H9 (cell line): ENCODE results near the gene AGGF1. TPM values are rescaled to one million over a fixed set of nuclear protein-coding genes. Genes with fewer than 3 reads are reported as not detected.

Experiments
- DNase-seq: peaks from one replicate; pipeline ENCODE4 v3.0.0-alpha.2; 2017
- H2AFZ ChIP-seq: one replicate; pipeline ENCODE4 v1.6.1; 2013; ENCODE audit warnings: mild to moderate bottlenecking, low read length, control low read depth, moderate library complexity
- H2AK5ac ChIP-seq: 2 replicates; pipeline ENCODE4 v1.6.1; 2013; ENCODE audit warnings: low read length, control low read depth, mixed read lengths; ENCODE audit not compliant: insufficient read length
- H2BK120ac ChIP-seq: one replicate; pipeline ENCODE4 v1.6.1; 2013; ENCODE audit warnings: low read depth, mild to moderate bottlenecking, low read length, control low read depth, inconsistent platforms; ENCODE audit not compliant: poor library complexity, severe bottlenecking
- H2BK12ac ChIP-seq: 2 replicates; pipeline ENCODE4 v1.6.1; 2013; ENCODE audit warnings: low read length, control low read depth, mixed read lengths, low read depth; ENCODE audit not compliant: insufficient read length
- H2BK15ac ChIP-seq: 2 replicates; pipeline ENCODE4 v1.6.1; 2013; ENCODE audit warnings: low read depth, low read length, control low read depth
- H2BK20ac ChIP-seq: one replicate; pipeline ENCODE4 v1.6.1; 2013; ENCODE audit warnings: low read depth, mild to moderate bottlenecking, low read length, control low read depth, inconsistent platforms; ENCODE audit not compliant: poor library complexity, severe bottlenecking
- H2BK5ac ChIP-seq: 2 replicates; pipeline ENCODE4 v1.6.1; 2013; ENCODE audit warnings: low read length, control low read depth, mixed read lengths; ENCODE audit not compliant: insufficient read length
- H3K14ac ChIP-seq: 2 replicates; pipeline ENCODE4 v1.6.1; 2013; ENCODE audit warnings: low read length, control low read depth; ENCODE audit not compliant: insufficient read depth
- H3K18ac ChIP-seq: 2 replicates; pipeline ENCODE4 v1.6.1; 2013; ENCODE audit warnings: low read depth, mild to moderate bottlenecking, mixed read lengths, low read length, control low read depth; ENCODE audit not compliant: insufficient read length
- H3K23ac ChIP-seq: 2 replicates; pipeline ENCODE4 v1.6.1; 2013; ENCODE audit warnings: low read length, control low read depth, mixed read lengths, low read depth; ENCODE audit not compliant: insufficient read length
- H3K23me2 ChIP-seq: 2 replicates; pipeline ENCODE4 v1.6.1; 2013; ENCODE audit warnings: low read depth, mild to moderate bottlenecking, mixed read lengths, low read length, control low read depth; ENCODE audit not compliant: insufficient read length, poor library complexity, severe bottlenecking
- H3K27ac ChIP-seq: 2 replicates; pipeline ENCODE4 v1.5.1; 2013; ENCODE audit warnings: low read length, control low read depth, mixed read lengths, low read depth; ENCODE audit not compliant: insufficient read length
- H3K27me3 ChIP-seq: 2 replicates; pipeline ENCODE4 v1.6.1; 2013; ENCODE audit warnings: low read length, control low read depth, inconsistent platforms; ENCODE audit not compliant: insufficient read depth
- H3K4ac ChIP-seq: 2 replicates; pipeline ENCODE4 v1.6.1; 2013; ENCODE audit warnings: low read depth, mild to moderate bottlenecking, control low read depth, inconsistent platforms, low read length, moderate library complexity
- H3K4me1 ChIP-seq: 2 replicates; pipeline ENCODE4 v1.6.1; 2013; ENCODE audit warnings: low read length, control low read depth, inconsistent platforms; ENCODE audit not compliant: insufficient read depth
- H3K4me2 ChIP-seq: 2 replicates; pipeline ENCODE4 v1.6.1; 2013; ENCODE audit warnings: low read length, control low read depth, mixed read lengths; ENCODE audit not compliant: insufficient read length, insufficient read depth
- H3K56ac ChIP-seq: 2 replicates; pipeline ENCODE4 v1.6.1; 2013; ENCODE audit warnings: low read depth, mild to moderate bottlenecking, mixed read lengths, low read length, control low read depth; ENCODE audit not compliant: insufficient read length
- H3K79me1 ChIP-seq: 2 replicates; pipeline ENCODE4 v1.6.1; 2013; ENCODE audit warnings: low read depth, mild to moderate bottlenecking, moderate library complexity, low read length, control low read depth, inconsistent platforms; ENCODE audit not compliant: insufficient read depth, poor library complexity, severe bottlenecking
- H3K79me2 ChIP-seq: 2 replicates; pipeline ENCODE4 v1.6.1; 2013; ENCODE audit warnings: low read length, control low read depth, inconsistent platforms; ENCODE audit not compliant: insufficient read depth
- H3K9ac ChIP-seq: 2 replicates; pipeline ENCODE4 v1.6.1; 2013; ENCODE audit warnings: low read length, control low read depth, mixed read lengths; ENCODE audit not compliant: insufficient read length; ENCODE audit errors: extremely low read depth
- H3K9me3 ChIP-seq: one replicate; pipeline ENCODE4 v1.6.1; 2013; ENCODE audit warnings: low read depth, low read length, inconsistent platforms; ENCODE audit not compliant: control insufficient read depth
- H3T11ph ChIP-seq: one replicate; pipeline ENCODE4 v1.6.1; 2013; ENCODE audit warnings: mild to moderate bottlenecking, low read length, control low read depth, inconsistent platforms
- H4K20me1 ChIP-seq: one replicate; pipeline ENCODE4 v1.6.1; 2013; ENCODE audit not compliant: control insufficient read depth, insufficient read length, insufficient read depth
- H4K5ac ChIP-seq: 2 replicates; pipeline ENCODE4 v1.6.1; 2013; ENCODE audit warnings: low read depth, mild to moderate bottlenecking, mixed read lengths, low read length, control low read depth; ENCODE audit not compliant: insufficient read length
- H4K8ac ChIP-seq: replicated peaks from 2 replicates; pipeline ENCODE4 v1.6.1; 2013; ENCODE audit warnings: low read length, control low read depth, mixed read lengths, low read depth; ENCODE audit not compliant: insufficient read length
- H4K91ac ChIP-seq: 2 replicates; pipeline ENCODE4 v1.6.1; 2013; ENCODE audit warnings: low read depth, mild to moderate bottlenecking, moderate library complexity, mixed read lengths, low read length, control low read depth; ENCODE audit not compliant: insufficient read length
- H3K27ac Mint-ChIP-seq, 3 experiments: 2 replicates in 2 of 3; 3 replicates in 1 of 3; pipeline ENCODE4 v1.8.0; 2020 to 2021; ENCODE audit warnings: mixed read lengths in 3 of 3, mild to moderate bottlenecking in 1 of 3, moderate library complexity in 1 of 3
- H3K27me3 Mint-ChIP-seq: 2 replicates; pipeline ENCODE4 v1.8.0; 2021; ENCODE audit warnings: low read depth, mild to moderate bottlenecking, moderate library complexity, mixed read lengths
- H3K36me3 Mint-ChIP-seq, 3 experiments: 2 replicates in 2 of 3; 3 replicates in 1 of 3; pipeline ENCODE4 v1.8.0; 2020 to 2021; ENCODE audit warnings: low read depth in 3 of 3, mixed read lengths in 3 of 3; ENCODE audit not compliant: insufficient read depth in 1 of 3
- H3K4me1 Mint-ChIP-seq, 2 experiments: 2 replicates each; pipeline ENCODE4 v1.8.0; 2020; ENCODE audit warnings: mixed read lengths in 2 of 2
- H3K4me3 Mint-ChIP-seq, 2 experiments: 2 replicates in 1 of 2; 3 replicates in 1 of 2; pipeline ENCODE4 v1.8.0; 2020 to 2021; ENCODE audit warnings: mild to moderate bottlenecking in 2 of 2, mixed read lengths in 2 of 2, moderate library complexity in 1 of 2
- H3K9me3 Mint-ChIP-seq, 2 experiments: 2 replicates in 1 of 2; 3 replicates in 1 of 2; pipeline ENCODE4 v1.8.0; 2020; ENCODE audit warnings: mild to moderate bottlenecking in 2 of 2, mixed read lengths in 2 of 2, moderate library complexity in 1 of 2
- WGBS: extraction: QIAGEN DNeasy Blood & Tissue Kit; methylation state at CpG from one replicate; pipeline ENCODE4 v1.1.7; 2013; ENCODE audit warnings: missing lambda C conversion rate, low lambda C conversion rate, mixed read lengths; ENCODE audit not compliant: insufficient read length; ENCODE audit errors: extremely low coverage; 5-methylcytosine and 5-hydroxymethylcytosine counted together
- total RNA-seq: library from RNA; stranded (reverse); gene quantifications from 2 replicates; pipeline ENCODE4 v1.2.1, GENCODE V29; 2021
- TF ChIP-seq, protein P1 (sequence below): fragments of 200-600 bp; sonication (generic); conservative IDR thresholded peaks from 3 replicates; pipeline ENCODE4 v1.8.0; 2021; ENCODE audit warnings: antibody characterized with exemption, mild to moderate bottlenecking

The AGGF1 gene
- total RNA-seq, 1 experiment from 2014 or later, result 13.6 TPM

DNA sequence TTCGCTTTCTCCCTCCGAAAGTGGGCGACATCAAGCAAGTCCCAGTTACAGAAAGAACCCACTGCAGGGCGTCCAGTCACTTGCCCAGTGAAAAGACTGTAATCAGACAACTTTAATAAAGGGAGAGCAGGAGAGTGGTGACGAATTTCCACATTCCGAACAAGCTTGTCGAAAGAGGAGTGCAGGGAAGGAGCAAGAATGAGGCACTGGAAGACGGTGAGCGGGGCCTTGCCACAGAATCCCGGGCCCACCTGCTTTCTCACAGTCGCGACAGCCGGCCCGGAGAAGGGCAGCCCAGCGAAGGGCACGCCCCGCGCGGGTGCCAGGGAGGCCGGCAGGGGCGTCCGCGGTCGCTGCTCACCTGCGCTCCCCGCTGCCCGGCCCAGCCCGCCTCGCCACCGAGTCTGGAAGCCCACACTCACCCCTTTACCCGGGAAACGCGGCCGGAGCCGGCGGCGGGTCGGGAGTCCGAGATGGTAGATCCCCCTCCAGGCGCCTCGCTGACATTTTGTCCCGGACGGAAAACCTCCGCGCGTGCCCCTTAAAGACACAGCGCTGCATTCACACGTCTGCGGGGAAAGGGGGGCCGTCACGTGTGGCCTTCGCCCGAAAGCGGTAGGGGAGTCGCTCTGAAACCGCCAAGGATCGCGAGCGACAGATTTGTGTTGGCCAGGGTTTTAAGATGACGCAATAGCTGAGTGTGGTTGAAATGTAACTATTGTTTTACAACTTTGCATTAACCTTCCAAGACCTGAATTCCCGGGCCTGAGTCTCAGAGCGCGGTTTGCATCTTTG, 56.7 kb downstream of the AGGF1 start, which contains the start of gene ZBED3:
TSS of gene ZBED3 (minus strand) at position 597 of the 795 bp plus-strand sequence. CDS start 9,407 bp downstream, outside the sequence.
- H3K9ac ChIP-seq, result peak within 1 kb of the TSS; percentile 79
- H3K9me3 Mint-ChIP-seq, result peaks cover 8 to 17% of the 10 kb centered on the region in 2 experiments

More for the DNA sequence above, 56.7 kb downstream of the AGGF1 start, which contains the start of gene ZBED3:
- Histone ChIP-seq H3K14ac (peak within 1 kb of the TSS; percentile 93), H4K5ac (peak within 1 kb of the TSS; percentile 57), H3K56ac (no peak within 1 kb of the TSS), H2BK20ac (no peak within 1 kb of the TSS), H3K23me2 (peaks cover 10% of the 10 kb centered on the region), H3K4me1 (peaks cover 5% of the 10 kb centered on the region; the same call in 1 of the 2 replicates), H2BK120ac (peak within 1 kb of the TSS; percentile 95), H3K23ac (no peak within 1 kb of the TSS), H4K8ac (no peak within 1 kb of the TSS), H2BK12ac (no peak within 1 kb of the TSS), H3T11ph (peak within 1 kb of the TSS; percentile 89), H4K91ac (peak within 1 kb of the TSS; percentile 26), H3K79me2 (no peaks in the 10 kb centered on the region), H3K4ac (peak within 1 kb of the TSS; percentile 39; the same call in 1 of the 2 replicates), H2AFZ (peak within 1 kb of the TSS; percentile 24), H3K18ac (peak within 1 kb of the TSS; percentile 91), H2BK15ac (no peak within 1 kb of the TSS), H2AK5ac (no peak within 1 kb of the TSS), H2BK5ac (peak within 1 kb of the TSS; percentile 10), H3K4me2 (peak within 1 kb of the TSS; percentile 91), H3K79me1 (no peaks in the 10 kb centered on the region), H3K27me3 (no peaks in the 10 kb centered on the region), H4K20me1 (no peaks in the 10 kb centered on the region), H3K27ac (peak within 1 kb of the TSS; percentile 57), H3K9me3 (no peaks in the 10 kb centered on the region)
- TF ChIP-seq, protein P1, sequence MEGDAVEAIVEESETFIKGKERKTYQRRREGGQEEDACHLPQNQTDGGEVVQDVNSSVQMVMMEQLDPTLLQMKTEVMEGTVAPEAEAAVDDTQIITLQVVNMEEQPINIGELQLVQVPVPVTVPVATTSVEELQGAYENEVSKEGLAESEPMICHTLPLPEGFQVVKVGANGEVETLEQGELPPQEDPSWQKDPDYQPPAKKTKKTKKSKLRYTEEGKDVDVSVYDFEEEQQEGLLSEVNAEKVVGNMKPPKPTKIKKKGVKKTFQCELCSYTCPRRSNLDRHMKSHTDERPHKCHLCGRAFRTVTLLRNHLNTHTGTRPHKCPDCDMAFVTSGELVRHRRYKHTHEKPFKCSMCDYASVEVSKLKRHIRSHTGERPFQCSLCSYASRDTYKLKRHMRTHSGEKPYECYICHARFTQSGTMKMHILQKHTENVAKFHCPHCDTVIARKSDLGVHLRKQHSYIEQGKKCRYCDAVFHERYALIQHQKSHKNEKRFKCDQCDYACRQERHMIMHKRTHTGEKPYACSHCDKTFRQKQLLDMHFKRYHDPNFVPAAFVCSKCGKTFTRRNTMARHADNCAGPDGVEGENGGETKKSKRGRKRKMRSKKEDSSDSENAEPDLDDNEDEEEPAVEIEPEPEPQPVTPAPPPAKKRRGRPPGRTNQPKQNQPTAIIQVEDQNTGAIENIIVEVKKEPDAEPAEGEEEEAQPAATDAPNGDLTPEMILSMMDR, result peak; percentile 42; the same call in 2 of the 3 replicates
- WGBS, result no CpG with 5 or more reads among the region's 63 CpGs
- Mint-ChIP-seq H3K4me3 (peak within 1 kb of the TSS; percentile 95), H3K27ac (peak within 1 kb of the TSS; percentile 97 to 100 (median 99)), H3K36me3 (peaks cover 17 to 41% (median 35%) of the 10 kb centered on the region in 3 experiments), H3K4me1 (peaks cover 16 to 24% of the 10 kb centered on the region in 2 experiments), H3K27me3 (no peaks in the 10 kb centered on the region; the same call in 1 of the 2 replicates)
- DNase-seq, result peak; percentile 75
